HG03432 (cell line): ENCODE data around the gene CTRL.
"Not testable (repeated sequence)": the region's sequence is repeated elsewhere in the genome, so short reads cannot be mapped to it uniquely, and the experiment has no call there.

Experiments used
- ATAC-seq: cut with Tn5 transposase; IDR thresholded peaks from one replicate; pipeline ENCODE4 v1.9.1; 2021; ENCODE audit warnings: mild to moderate bottlenecking, moderate library complexity; ENCODE audit not compliant: unreplicated experiment

Gene CTRL

GRCh38 chr16:67941469-67942199, 10.0 kb upstream of the CTRL start:
- no peak for ATAC-seq

DNA sequence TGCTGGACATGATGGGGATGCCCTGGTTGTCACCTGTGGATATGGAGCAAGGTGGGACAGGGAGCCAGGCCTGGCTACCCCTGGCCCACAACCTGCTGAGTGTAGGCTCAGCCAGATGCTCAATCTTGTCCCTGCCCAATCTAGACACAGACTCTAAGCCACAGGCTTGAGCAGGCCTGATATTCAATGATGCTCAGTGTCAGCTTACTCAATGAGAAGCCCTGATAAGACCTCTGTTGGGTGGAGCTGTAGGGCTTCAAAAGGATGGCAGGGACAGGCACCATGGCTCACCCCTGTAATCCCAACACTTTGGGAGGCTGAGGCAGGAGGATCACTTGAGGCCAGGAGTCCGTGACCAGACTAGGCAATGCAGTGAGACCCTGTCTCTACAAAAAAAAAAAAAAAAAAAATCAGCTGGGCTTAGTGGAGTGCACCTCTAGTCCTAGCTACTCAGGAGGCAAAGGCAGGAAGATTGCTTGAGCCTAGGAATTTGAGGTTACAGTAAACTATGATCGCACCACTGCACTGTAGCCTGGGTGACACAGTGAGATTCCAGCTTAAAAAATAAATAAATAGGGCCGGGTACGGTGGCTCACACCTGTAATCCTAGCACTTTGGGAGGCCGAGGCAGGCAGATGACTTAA, 8.9 kb upstream of the CTRL start:
- ATAC-seq = no peak

DNA sequence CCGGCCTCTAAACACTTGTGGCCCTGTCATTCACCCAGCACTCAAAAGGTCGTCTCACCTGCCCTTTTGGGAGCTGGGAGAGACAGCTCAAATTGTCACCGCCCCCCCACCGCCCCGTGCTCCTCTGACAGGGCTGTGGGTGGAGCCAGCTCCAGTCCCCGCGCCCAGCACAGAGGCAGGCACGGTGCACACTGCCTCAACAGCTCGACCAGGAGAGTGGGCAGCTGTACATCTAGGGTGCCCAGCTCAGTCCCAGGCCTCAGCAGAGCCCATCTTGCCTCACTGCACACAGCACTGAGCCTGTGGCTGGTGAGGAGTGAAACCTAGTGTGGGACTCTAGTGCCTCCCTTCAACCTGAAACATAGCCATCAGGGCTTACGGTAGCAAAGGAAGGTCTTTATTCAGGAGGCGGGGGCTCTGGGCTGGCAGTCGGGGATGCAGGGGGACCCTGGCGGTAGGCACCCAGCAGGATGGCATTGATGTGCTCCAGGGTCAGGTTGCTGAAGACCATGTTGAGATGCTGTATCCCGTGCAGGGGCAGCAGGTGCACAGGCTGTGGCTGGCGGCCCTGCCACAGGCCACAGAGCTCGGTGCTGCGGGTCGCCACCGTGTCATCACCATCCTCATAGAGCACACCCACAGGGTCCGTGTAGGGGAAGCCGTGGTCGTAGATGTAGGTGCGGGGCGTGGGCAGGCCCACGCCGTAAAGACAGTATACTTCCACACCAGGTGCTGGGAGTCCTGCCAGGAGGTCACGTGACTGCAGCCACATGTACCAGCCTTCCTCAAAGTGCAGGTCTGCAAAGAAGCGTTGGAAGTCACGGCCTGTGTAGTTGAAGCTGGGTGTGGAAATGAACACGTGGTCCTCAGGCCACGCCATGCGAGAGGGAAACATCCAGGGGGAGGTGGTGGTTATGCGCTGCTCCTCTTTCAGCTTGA, 8.1 kb upstream of the CTRL start:
- ATAC-seq = no peak

DNA sequence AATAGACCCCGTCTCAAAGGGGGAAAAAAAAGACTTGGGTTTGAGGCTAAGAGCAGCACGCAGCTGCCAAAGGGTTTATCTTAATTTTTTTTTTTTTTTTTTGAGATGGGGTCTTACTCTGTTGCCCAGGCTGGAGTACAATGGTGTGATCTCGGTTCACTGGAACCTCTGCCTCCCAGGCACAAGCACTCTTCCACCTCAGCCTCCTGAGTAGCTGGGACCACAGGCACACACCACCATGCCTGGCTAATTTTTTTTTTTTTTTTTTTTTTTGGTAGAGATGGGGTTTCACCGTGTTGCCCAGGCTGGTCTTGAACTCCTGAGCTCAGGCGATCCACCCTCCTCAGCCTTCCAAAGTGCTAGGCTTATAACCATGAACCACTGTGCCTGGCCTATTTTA, 6.1 kb upstream of the CTRL start:
- ATAC-seq = not testable (repeated sequence)

GRCh38 chr16:67936880-67937605, 5.4 kb upstream of the CTRL start:
- ATAC-seq = peak; percentile 58

DNA sequence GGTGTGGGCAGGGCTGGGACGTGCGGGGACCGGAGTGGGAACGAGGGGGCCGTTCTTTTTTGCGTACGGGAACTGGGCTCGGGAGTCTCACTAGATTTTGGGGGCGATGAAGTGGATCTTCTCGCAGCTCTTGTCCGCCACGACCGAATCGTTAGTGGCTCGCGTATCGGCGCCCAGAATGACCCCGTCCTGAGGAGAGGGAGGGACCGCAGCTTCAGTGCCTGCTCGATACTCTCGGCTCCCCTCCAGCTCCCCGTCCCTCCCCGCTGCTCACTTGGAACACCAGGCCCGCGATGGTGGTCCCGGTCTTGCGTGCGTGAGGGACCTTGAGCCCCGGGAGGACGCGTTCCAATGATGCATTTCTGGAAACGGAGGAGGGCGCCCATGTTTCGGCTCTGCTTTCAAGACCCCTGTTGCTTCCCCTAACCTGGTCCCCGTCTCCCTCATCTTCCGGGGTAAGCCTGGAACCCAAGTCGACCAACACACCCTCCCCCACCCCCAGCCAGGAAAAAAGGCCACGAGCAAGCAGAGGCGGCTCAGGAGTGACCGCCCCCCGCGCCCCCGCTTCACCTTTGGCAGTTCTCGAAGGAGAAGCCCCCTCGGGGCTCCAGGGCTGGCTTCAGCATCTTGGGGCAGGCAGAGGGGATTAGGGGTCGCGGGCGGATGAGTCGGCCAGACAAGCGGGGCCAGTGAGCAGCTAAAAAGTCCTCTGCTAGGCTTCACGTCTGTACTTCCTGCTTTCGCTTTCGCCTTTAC, 4.6 kb upstream of the CTRL start, which contains the start of gene PSMB10:
TSS of gene PSMB10 (minus strand) at position 727 of the 756 bp plus-strand sequence. CDS start at position 626, 101 bp downstream.
- ATAC-seq = no peak

- peak; percentile 90 for ATAC-seq
These were observed 3.9 kb upstream of the CTRL start for GRCh38 chr16:67935402-67936123.

DNA sequence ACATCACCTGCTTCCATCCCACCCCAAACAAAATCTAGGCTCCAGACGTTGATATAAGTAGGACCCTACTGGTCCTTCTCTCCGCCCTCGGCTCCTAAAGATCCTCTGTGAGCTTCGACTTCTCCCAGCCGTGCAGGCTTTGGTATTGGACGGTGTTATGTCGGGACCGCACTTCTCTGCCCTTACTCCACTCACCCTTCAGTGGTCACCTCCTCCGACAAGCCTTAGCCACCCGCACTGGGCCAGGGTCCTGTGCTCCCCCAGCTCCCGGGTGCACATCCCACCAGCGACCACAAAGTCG, 3.4 kb upstream of the CTRL start:
- ATAC-seq = no peak

DNA sequence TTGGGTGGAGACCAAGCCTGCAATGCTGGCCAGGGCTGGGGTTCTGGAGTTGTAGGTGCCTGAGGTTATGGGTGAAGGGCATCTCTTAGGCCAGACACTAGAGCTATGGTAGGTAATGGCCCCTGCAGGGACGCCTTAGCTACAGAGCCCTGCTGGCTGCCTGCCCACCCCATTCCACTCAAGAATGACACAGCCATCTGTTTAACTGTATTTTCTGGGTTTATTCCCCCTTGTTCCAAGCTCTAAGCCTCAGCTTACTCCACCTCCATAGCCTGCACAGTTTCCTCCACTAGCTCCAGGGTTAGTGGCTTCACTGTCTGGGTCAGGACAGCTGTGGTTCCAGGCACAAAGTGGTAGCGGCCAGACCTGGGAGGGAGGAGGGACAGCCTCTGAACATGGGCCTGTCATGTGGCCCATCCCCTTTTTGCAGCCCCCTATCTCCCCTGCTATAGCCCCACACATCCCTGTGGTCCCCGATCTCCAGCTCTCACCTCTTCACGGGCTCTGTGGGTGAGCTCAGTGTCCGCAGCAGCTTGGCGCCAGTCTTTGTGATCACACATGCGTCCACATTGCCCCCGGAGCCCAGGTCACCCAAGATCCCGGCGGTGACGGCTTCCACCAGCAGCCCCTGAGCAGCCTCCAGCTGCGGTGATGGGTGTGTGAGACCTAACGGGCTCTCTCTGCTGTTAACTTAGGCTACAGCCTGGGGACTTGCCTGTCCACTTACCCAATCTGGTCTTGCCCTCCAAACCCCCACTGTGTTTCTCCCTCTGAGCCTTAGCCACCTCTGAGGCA, 2.8 kb upstream of the CTRL start:
- ATAC-seq = no peak

DNA sequence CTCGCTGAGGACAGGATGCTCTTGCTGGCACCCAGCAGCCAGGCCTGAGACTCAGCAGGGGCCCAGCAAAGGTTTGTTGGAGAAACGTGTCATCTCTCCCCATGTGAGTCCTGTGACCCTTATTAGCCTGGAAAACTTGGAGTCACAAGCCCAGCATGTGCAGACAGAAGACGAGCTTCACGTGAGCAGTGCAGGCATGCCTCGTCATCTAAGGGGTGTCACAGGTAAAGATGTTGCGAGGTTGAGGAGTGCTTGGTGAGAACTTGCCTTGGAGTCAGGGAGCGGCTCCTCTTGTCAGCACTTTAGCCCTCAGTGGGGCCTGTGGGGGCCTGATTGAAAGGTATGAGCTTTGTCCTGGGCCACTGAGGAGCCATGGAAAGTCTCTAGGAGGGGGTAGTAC, 2.1 kb upstream of the CTRL start:
- ATAC-seq = no peak

DNA sequence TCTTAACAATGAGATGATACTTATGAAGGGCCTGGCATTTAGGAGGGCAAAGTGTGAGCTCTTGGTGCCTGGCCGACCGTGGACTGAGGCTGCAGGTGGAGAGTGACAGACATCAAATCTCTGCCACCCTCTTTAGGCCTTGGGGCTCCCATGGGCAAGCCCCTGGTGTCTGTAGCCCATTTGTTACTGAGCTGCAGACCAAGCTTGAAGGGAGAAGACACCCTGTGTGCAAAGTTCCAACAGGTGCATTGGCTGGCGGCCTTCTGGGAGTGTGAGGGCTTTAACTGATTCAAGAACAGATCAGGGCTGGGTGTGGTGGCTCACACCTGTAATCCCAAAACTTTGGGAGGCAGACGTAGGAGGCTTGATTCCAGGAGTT, 789 bp upstream of the CTRL start:
- no peak for ATAC-seq

- no peak for ATAC-seq
These were observed 917 bp downstream of the CTRL start for GRCh38 chr16:67930678-67931211.

DNA sequence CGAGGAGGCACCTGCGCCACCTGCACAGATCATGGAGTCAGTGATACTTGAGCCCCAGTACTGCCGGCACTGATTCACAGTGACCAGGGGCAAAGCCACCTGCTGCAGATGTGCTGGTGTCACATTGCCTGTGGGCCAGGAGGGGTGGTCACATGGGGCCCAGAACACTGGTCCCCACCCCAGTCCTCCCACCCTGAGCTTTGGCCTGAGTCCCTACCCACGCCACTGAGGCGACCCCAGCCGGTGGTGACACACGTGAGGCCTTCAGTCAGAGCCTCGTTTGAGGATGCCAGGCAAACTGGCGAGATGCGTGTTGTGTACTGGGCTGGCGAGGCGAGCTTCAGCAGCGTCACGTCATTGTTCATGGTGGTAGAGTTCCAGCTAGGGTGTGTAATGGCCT, 1.5 kb downstream of the CTRL start:
- no peak for ATAC-seq

DNA sequence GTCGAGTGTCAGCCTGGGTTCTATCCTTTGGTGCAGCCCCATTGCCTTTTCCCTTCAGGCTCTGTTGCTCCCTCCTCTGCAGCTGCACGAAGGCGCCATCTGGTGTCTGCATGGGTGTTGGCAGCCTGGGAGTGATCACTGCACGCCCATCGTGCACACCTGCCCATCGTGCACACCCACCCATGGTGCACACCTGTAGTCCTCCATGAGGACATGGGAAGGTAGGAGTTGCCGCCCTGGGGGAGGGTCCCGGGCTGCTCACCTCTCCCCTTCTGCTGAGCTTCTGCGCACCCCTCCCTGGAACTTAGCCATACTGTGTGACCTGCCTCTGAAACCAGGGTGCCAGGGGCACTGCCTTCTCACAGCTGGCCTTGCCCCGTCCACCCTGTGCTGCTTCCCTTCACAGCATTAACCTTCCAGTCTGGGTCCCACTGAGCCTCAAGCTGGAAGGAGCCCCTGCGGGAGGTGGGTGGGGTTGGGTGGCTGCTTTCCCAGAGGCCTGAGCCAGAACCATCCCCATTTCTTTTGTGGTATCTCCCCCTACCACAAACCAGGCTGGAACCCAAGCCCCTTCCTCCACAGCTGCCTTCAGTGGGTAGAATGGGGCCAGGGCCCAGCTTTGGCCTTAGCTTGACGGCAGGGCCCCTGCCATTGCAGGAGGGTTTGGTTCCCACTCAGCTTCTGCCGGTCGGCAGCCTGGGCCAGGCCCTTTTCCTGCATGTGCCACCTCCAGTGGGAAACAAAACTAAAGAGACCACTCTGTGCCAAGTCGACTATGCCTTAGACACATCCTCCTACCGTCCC, 2.9 kb downstream of the CTRL start:
- peak; percentile 60 for ATAC-seq

GRCh38 chr16:67928147-67928546, 3.5 kb downstream of the CTRL start:
- ATAC-seq = no peak

GRCh38 chr16:67927131-67927941, 4.3 kb downstream of the CTRL start:
- no peak for ATAC-seq

GRCh38 chr16:67926181-67926750, 5.4 kb downstream of the CTRL start:
- no peak for ATAC-seq
